Psoas muscle (tissue), 8 donors: ENCODE measurements around the gene DMXL1. TPM values are rescaled to one million over a fixed set of nuclear protein-coding genes. Genes with fewer than 3 reads are reported as not detected.

Source experiments
- ATAC-seq, 4 donors: fragments of 200-7000 bp; cut with Tn5 transposase; one replicate each; pipeline ENCODE4 v1.9.1; 2020; ENCODE audit warnings: moderate library complexity in 3 of 4, mild to moderate bottlenecking in 2 of 4
- DNase-seq, 2 donors: peaks; one replicate each; pipeline ENCODE4 v3.0.0-alpha.2; 2020
- H3K27ac ChIP-seq: fragments of 200-600 bp; one replicate; pipeline ENCODE4 v1.8.0; 2022
- H3K27me3 ChIP-seq, 3 donors: fragments of 200-600 bp in 1 of 3; one replicate each; pipeline versions ENCODE4 v1.6.1 to v1.8.0; 2013 to 2022; ENCODE audit warnings: low read length in 2 of 3, mild to moderate bottlenecking in 2 of 3, moderate library complexity in 1 of 3; ENCODE audit not compliant: insufficient read depth in 3 of 3
- H3K36me3 ChIP-seq, 2 donors: fragments of 200-600 bp in 1 of 2; one replicate each; pipeline versions ENCODE4 v1.6.1 to v1.8.0; 2013 to 2022; ENCODE audit warnings: low read depth in 1 of 2, mild to moderate bottlenecking in 1 of 2, moderate library complexity in 1 of 2; ENCODE audit not compliant: insufficient read depth in 1 of 2
- H3K4me1 ChIP-seq: fragments of 200-600 bp; one replicate; pipeline ENCODE4 v1.8.0; 2022
- H3K4me3 ChIP-seq: fragments of 200-600 bp; one replicate; pipeline ENCODE4 v1.8.0; 2022; ENCODE audit warnings: mild to moderate bottlenecking
- H3K9me3 ChIP-seq: fragments of 200-600 bp; one replicate; pipeline ENCODE4 v1.8.0; 2022
- WGBS, 3 donors: extraction: QIAGEN DNeasy Blood & Tissue Kit; methylation state at CpG; one replicate each; pipeline versions ENCODE4 v1.1.6 to v1.1.7; 2013; 5-methylcytosine and 5-hydroxymethylcytosine counted together
- intact Hi-C, 2 donors: fragments of 100-400 bp; cut with DNase I; formaldehyde crosslinking; loops; one replicate each; pipeline versions ENCODE4 v1.11.0 to v1.14.2; 2022
- polyA plus RNA-seq, 3 donors: library from polyadenylated mRNA; stranded (reverse); fragments of 200-250 nt; gene quantifications; one replicate each; pipeline ENCODE4 v1.2.3, GENCODE V29; 2013
- total RNA-seq, 4 donors: library from RNA; stranded (reverse); fragmentation: NEBNext Ultra II Directional in 2 of 4; extraction: Animal tissue kit (Norgen Biotek cat#: 25700) in 2 of 4; gene quantifications; one replicate each; pipeline versions ENCODE4 v1.2.1 to v1.2.4, GENCODE V29; 2021 to 2023
- TF ChIP-seq, protein P1 (sequence below): fragments of 200-600 bp; IDR thresholded peaks from one replicate; pipeline ENCODE4 v1.8.0; 2022; ENCODE audit warnings: antibody characterized with exemption
- donor health status: healthy with polysubstance abuse.
- donor health status: DM: no; HTN: no; CAD: no; lungs with moderate emphysema.
- donor health status: Bipolar disorder and iron deficiency.
- donor health status: healthy.
- donor health status: DM: yes; HTN: yes; CAD: no.
- donor health status: DM: no; HTN: no; CAD: no.
- donor health status: DM: no; HTN: no; CAD: no.
- donor health status: DM: yes; HTN: yes; CAD: no.

Gene DMXL1
- total and polyA plus RNA-seq, 7 donors: 5.1 to 21.7 (median 15.7) TPM

DNA sequence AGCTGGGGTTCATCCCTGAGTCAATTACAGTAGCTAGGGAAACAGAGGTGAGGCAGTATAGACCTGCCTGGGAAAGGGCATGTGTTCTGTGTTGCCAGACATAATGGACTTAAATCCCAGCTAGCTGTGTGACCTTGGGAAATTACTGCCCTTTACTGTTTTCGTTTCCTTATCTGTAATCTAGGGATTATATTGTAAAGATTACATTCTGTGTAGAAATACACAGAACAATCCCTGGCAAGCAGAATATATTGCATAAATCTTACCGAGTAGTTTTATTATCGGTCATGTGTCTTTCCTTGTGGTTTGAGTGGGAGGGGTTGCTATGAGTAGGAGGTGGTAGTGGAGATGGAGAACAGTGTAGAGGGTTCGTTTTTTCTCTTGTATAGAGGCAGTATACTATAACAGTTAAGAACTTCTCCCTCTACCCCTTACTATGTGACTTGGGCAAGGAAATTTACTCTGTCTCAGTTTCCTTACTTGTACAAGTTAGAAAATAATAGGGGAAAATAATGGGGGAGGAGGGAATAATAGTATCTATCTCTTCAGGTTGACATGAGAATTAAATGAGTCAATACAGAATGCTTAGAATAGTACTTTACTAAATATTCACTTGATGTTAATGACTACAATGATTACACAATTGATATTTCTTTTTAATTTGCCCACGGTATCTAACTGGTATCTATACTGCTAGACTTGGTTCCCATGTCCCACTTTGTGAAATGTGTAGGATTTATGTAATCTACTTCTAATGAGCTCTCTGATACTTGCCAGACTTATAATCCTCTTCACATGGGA, 7.1 kb upstream of the DMXL1 start:
- WGBS, 3 donors: 59 to 71% (median 64%) methylated on average over 5 of the region's 5 CpGs
- Histone ChIP-seq H3K4me3 (no peak overlapping the region), H3K36me3 (peaks cover 0 to 6% of the 10 kb centered on the region in 2 donors), H3K27ac (no peak overlapping the region), H3K9me3 (no peaks in the 10 kb centered on the region), H3K4me1 (no peaks in the 10 kb centered on the region), H3K27me3 (no peaks in the 10 kb centered on the region)
- no peak for DNase-seq
- TF ChIP-seq, protein P1, sequence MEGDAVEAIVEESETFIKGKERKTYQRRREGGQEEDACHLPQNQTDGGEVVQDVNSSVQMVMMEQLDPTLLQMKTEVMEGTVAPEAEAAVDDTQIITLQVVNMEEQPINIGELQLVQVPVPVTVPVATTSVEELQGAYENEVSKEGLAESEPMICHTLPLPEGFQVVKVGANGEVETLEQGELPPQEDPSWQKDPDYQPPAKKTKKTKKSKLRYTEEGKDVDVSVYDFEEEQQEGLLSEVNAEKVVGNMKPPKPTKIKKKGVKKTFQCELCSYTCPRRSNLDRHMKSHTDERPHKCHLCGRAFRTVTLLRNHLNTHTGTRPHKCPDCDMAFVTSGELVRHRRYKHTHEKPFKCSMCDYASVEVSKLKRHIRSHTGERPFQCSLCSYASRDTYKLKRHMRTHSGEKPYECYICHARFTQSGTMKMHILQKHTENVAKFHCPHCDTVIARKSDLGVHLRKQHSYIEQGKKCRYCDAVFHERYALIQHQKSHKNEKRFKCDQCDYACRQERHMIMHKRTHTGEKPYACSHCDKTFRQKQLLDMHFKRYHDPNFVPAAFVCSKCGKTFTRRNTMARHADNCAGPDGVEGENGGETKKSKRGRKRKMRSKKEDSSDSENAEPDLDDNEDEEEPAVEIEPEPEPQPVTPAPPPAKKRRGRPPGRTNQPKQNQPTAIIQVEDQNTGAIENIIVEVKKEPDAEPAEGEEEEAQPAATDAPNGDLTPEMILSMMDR: no peak
- no peak for ATAC-seq
- intact Hi-C loops: no loop called here

- 92 to 96% (median 93%) methylated on average over 4 of the region's 4 CpGs for WGBS, 3 donors
- Histone ChIP-seq H3K36me3 (no peaks in the 10 kb centered on the region), H3K4me1 (peaks cover 11% of the 10 kb centered on the region), H3K4me3 (no peak overlapping the region), H3K27ac (no peak overlapping the region), H3K27me3 (no peaks in the 10 kb centered on the region), H3K9me3 (no peaks in the 10 kb centered on the region)
- DNase-seq (no peak), ATAC-seq (no peak)
- TF ChIP-seq, protein P1: no peak
- intact Hi-C loops: no loop called here
Measured at GRCh38 chr5:119067450-119067849, 3.4 kb upstream of the DMXL1 start.

- DNase-seq (peak in 1 of 2 donors; percentile 86), ATAC-seq (peak; percentile 72 to 84 (median 80))
- Histone ChIP-seq H3K27ac (peak overlapping the region; percentile 98), H3K4me1 (peaks cover 30% of the 10 kb centered on the region), H3K36me3 (no peaks in the 10 kb centered on the region), H3K4me3 (peak overlapping the region; percentile 87), H3K9me3 (no peaks in the 10 kb centered on the region), H3K27me3 (no peaks in the 10 kb centered on the region)
- 0 to 1% (median 0%) methylated on average over 9 of the region's 9 CpGs for WGBS, 3 donors
- intact Hi-C loops: loop anchor here in 1 of 2 donors (5.0 kb wide), 2 partner anchors 83 to 197 kb away; partner anchors contain the start of gene DTWD2
- TF ChIP-seq, protein P1: no peak
Measured at GRCh38 chr5:119070578-119070827, 384 bp upstream of the DMXL1 start.

DNA sequence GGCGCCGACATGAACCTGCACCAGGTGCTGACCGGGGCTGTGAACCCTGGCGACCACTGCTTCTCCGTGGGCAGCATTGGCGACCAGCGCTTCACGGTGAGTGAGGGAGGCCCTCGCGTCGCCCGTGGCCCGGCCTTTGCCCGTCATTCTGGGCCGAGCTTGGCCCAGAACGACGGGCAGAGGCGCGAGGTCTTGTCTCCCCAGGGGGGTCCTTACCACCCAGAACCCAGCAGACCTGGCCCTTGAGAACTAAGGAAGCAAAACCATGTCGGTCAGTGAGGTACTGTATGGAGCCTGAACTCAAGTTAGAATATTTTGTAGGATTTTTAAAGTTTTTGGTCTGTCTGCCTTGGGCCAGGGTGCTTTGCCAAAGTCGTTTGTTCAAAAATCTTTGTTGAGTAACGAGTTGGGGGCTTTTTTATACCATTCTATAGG, 691 bp downstream of the DMXL1 start:
- TF ChIP-seq, protein P1: no peak
- H3K4me3 ChIP-seq: peak overlapping the region; percentile 87
- peaks cover 30% of the 10 kb centered on the region for H3K4me1 ChIP-seq
- intact Hi-C loops: loop anchor here in 1 of 2 donors (5.0 kb wide), 2 partner anchors 84 to 196 kb away; partner anchors contain the start of gene DTWD2
- DNase-seq: no peak
- no peaks in the 10 kb centered on the region for H3K36me3 ChIP-seq
- H3K27me3 ChIP-seq: no peaks in the 10 kb centered on the region
- H3K9me3 ChIP-seq: no peaks in the 10 kb centered on the region
- ATAC-seq: peak; percentile 5 to 26 (median 16)
- 0 to 1% (median 0%) methylated on average over 22 of the region's 22 CpGs for WGBS, 3 donors
- peak overlapping the region; percentile 98 for H3K27ac ChIP-seq
